Activated CD4-positive, CD25-positive, alpha-beta regulatory T cell treated with anti-CD3 and anti-CD28 coated beads, Interleukin-2, amount 50 U/mL, for 24 hours (primary cell): Measurements from ENCODE around the gene ZNF778.
A peak's percentile ranks its signal among the peaks of the same experiment; 100 is the strongest.

Experiments used
- ATAC-seq, 2 donors: fragments of 150-1000 bp; cut with Tn5 transposase; one replicate each; pipeline ENCODE4 v1.10.0; 2021; ENCODE audit warnings: mild to moderate bottlenecking in 1 of 2, moderate library complexity in 1 of 2

The ZNF778 gene

GRCh38 chr16:89194340-89195311 lies 22.9 kb upstream of the ZNF778 start:
- no peak for ATAC-seq

GRCh38 chr16:89195521-89196171 lies 21.9 kb upstream of the ZNF778 start:
- ATAC-seq, result no peak

GRCh38 chr16:89197033-89197632 lies 20.4 kb upstream of the ZNF778 start:
- no peak for ATAC-seq

GRCh38 chr16:89197633-89198416 lies 19.7 kb upstream of the ZNF778 start:
- ATAC-seq, result no peak

GRCh38 chr16:89198417-89199240 lies 18.9 kb upstream of the ZNF778 start:
- ATAC-seq, result no peak

- ATAC-seq, result no peak
Measured at GRCh38 chr16:89199241-89200123, 18.0 kb upstream of the ZNF778 start.

- no peak for ATAC-seq
Measured at GRCh38 chr16:89200124-89200849, 17.2 kb upstream of the ZNF778 start, which contains the start of gene SLC22A31. SLC22A31 (minus strand) TSS chr16:89200537; CDS start chr16:89200501, 36 bp downstream.

GRCh38 chr16:89200850-89201411 lies 16.6 kb upstream of the ZNF778 start:
- ATAC-seq, result no peak

GRCh38 chr16:89201439-89202377 lies 15.8 kb upstream of the ZNF778 start:
- ATAC-seq, result peak; percentile 68 to 70

- no peak for ATAC-seq
Measured at GRCh38 chr16:89202422-89203215, 14.9 kb upstream of the ZNF778 start.

- ATAC-seq, result no peak
Measured at GRCh38 chr16:89207993-89208392, 9.5 kb upstream of the ZNF778 start.

- no peak for ATAC-seq
Measured at GRCh38 chr16:89209522-89210044, 7.9 kb upstream of the ZNF778 start.

GRCh38 chr16:89210165-89210903 lies 7.2 kb upstream of the ZNF778 start:
- no peak for ATAC-seq

GRCh38 chr16:89210904-89211515 lies 6.5 kb upstream of the ZNF778 start:
- ATAC-seq, result no peak

GRCh38 chr16:89216315-89217137 lies 977 bp upstream of the ZNF778 start:
- ATAC-seq, result peak; percentile 82 to 83
